ENCODE measurements around the gene GDPD5. TPM values are rescaled to one million over a fixed set of nuclear protein-coding genes. Genes with fewer than 3 reads are reported as not detected.

Gene GDPD5
- total RNA-seq, 3 donors from 2014 or later (not counting 1 experiment from before 2014, with no cell fraction given) = 49.7 to 95.2 (median 60.2) TPM

- TF ChIP-seq CTCF (IDR thresholded peaks at IDR 0.05) = no peak
- Histone ChIP-seq H3K27ac (ENCODE audit: low read length) (no peak overlapping the region), H3K27me3 (ENCODE audit: control insufficient read depth, insufficient read depth, low read length) (no peaks in the 10 kb centered on the region), H3K9me3 (ENCODE audit: control insufficient read depth, insufficient read depth, low read length) (no peaks in the 10 kb centered on the region), H3K4me1 (ENCODE audit: control insufficient read depth, insufficient read depth, low read length) (peaks cover 16% of the 10 kb centered on the region), H3K4me3 (ENCODE audit: low read length) (no peak overlapping the region), H3K36me3 (ENCODE audit: control insufficient read depth, insufficient read depth, low read length) (no peaks in the 10 kb centered on the region)
- no peaks in the 10 kb centered on the region for H3K36me3 Mint-ChIP-seq
- no peaks in the 10 kb centered on the region for H3K9me3 Mint-ChIP-seq
- no peak overlapping the region for H3K4me3 Mint-ChIP-seq
- peak overlapping the region in 1 of 2 donors; percentile 15 for H3K27ac Mint-ChIP-seq
- peaks cover 16 to 21% of the 10 kb centered on the region in 2 donors for H3K4me1 Mint-ChIP-seq
- no peak for ATAC-seq
- intact Hi-C loops (cut with micrococcal nuclease) = no loop called here
- 94% methylated on average over 4 of the region's 5 CpGs for WGBS (ENCODE audit: insufficient coverage)
- DNase-seq = no peak
- H3K27me3 Mint-ChIP-seq (ENCODE audit: low read depth in 2 of 2) = no peaks in the 10 kb centered on the region
Observed at GRCh38 chr11:75478783-75479596, 46.8 kb downstream of the GDPD5 start.

GRCh38 chr11:75477614-75477935 lies 48.2 kb downstream of the GDPD5 start:
- H3K4me3 ChIP-seq (ENCODE audit: low read length) = no peak overlapping the region
- H3K27me3 Mint-ChIP-seq (ENCODE audit: low read depth in 2 of 2) = peaks cover 0 to 1% of the 10 kb centered on the region in 2 donors
- H3K27ac Mint-ChIP-seq = peak overlapping the region in 1 of 2 donors; percentile 54
- H3K4me3 Mint-ChIP-seq = no peak overlapping the region
- H3K4me1 ChIP-seq (ENCODE audit: control insufficient read depth, insufficient read depth, low read length) = peaks cover 16% of the 10 kb centered on the region
- TF ChIP-seq CTCF (IDR thresholded peaks at IDR 0.05) = no peak
- no peaks in the 10 kb centered on the region for H3K9me3 Mint-ChIP-seq
- no peak overlapping the region for H3K27ac ChIP-seq (ENCODE audit: low read length)
- intact Hi-C loops (cut with micrococcal nuclease) = no loop called here
- no peaks in the 10 kb centered on the region for H3K27me3 ChIP-seq (ENCODE audit: control insufficient read depth, insufficient read depth, low read length)
- WGBS (ENCODE audit: insufficient coverage) = 87% methylated on average over 12 of the region's 12 CpGs
- no peaks in the 10 kb centered on the region for H3K36me3 Mint-ChIP-seq
- no peaks in the 10 kb centered on the region for H3K9me3 ChIP-seq (ENCODE audit: control insufficient read depth, insufficient read depth, low read length)
- peaks cover 16 to 21% of the 10 kb centered on the region in 2 donors for H3K4me1 Mint-ChIP-seq
- no peaks in the 10 kb centered on the region for H3K36me3 ChIP-seq (ENCODE audit: control insufficient read depth, insufficient read depth, low read length)
- ATAC-seq (no peak), DNase-seq (no peak)

GRCh38 chr11:75476739-75477613 lies 48.8 kb downstream of the GDPD5 start:
- H3K36me3 ChIP-seq (ENCODE audit: control insufficient read depth, insufficient read depth, low read length) = no peaks in the 10 kb centered on the region
- H3K4me1 ChIP-seq (ENCODE audit: control insufficient read depth, insufficient read depth, low read length) = peaks cover 16% of the 10 kb centered on the region
- peaks cover 0 to 3% of the 10 kb centered on the region in 2 donors for H3K27me3 Mint-ChIP-seq (ENCODE audit: low read depth in 2 of 2)
- no peaks in the 10 kb centered on the region for H3K27me3 ChIP-seq (ENCODE audit: control insufficient read depth, insufficient read depth, low read length)
- H3K9me3 Mint-ChIP-seq = no peaks in the 10 kb centered on the region
- peak overlapping the region in 1 of 2 donors; percentile 54 for H3K27ac Mint-ChIP-seq
- no peaks in the 10 kb centered on the region for H3K36me3 Mint-ChIP-seq
- TF ChIP-seq CTCF (IDR thresholded peaks at IDR 0.05) = no peak
- peaks cover 16 to 21% of the 10 kb centered on the region in 2 donors for H3K4me1 Mint-ChIP-seq
- no peak overlapping the region for H3K4me3 ChIP-seq (ENCODE audit: low read length)
- H3K27ac ChIP-seq (ENCODE audit: low read length) = no peak overlapping the region
- intact Hi-C loops (cut with micrococcal nuclease) = no loop called here
- H3K4me3 Mint-ChIP-seq = no peak overlapping the region
- WGBS (ENCODE audit: insufficient coverage) = 86% methylated on average over 10 of the region's 10 CpGs
- ATAC-seq (no peak), DNase-seq (no peak)
- no peaks in the 10 kb centered on the region for H3K9me3 ChIP-seq (ENCODE audit: control insufficient read depth, insufficient read depth, low read length)

Data from natural killer cell (primary cell).